NCI-H2227 (cell line): ENCODE measurements around the gene ARRB1.

ENCODE experiments used
- DNase-seq: peaks from one replicate; lab custom pipeline; 2025; ENCODE audit not compliant: unreplicated experiment; lab: John Stamatoyannopoulos, UW

Gene ARRB1

DNA sequence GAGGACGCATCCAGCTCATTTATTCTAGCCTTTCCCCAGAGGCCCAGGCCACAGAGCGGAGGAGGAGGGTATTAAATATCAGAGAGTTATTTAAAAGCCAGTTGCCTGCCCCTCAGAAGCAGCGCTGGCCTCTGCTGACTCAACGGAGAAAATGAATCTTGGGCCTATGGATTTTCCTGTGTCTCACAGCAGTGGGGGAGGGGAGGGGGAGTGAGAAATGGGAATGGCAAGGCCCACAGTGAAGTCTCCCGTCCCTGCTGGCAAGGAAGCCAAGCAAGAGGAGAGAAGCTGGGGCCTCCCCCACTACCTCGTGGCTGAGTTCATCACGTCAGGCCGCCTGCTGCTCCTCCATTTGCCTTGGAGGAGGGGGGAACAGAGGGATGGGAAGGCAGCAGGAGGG lies 115.4 kb downstream of the ARRB1 start:
- no peak for DNase-seq

GRCh38 chr11:75233754-75234172 lies 117.7 kb downstream of the ARRB1 start:
- DNase-seq = no peak

- no peak for DNase-seq
Measured at GRCh38 chr11:75230621-75231020, 120.8 kb downstream of the ARRB1 start.

DNA sequence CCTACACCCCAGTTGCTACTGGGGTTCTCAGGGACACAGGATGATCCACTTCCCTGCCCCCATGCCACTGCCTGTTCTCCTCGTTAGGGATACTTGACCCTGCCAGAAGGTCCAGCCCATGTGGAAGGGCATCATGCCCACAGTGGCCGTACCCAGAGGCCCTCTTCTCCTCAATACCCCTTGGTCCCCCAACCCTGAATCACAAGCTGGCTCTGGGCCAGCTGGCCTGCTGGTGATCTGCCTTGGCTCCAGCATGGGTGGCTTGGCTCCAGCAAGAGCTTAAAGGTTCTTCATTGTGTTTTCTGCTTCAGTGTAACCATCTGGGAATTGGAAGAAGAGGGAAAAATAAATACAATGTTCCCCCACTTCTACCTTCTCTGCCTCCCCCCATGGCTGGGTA lies 122.0 kb downstream of the ARRB1 start:
- DNase-seq = no peak

DNA sequence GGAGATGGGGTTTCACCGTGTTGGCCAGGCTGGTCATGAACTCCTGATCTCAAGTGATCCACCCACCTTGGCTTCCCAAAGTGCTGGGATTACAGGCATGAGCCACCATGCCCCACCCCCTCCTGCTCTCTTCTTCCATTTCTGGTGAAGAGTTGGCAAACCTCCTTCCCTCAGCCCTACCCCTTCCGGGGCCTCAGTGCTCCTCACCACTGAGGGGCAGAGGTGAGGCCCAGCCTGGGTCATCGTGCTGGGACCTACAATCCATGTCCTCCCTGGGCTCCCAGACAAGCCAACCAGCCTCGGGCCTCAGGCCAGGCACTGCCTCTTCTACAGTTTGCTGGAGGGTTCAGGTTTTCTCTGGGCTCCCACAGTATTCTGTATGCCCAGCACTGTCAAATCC lies 125.7 kb downstream of the ARRB1 start:
- no peak for DNase-seq

DNA sequence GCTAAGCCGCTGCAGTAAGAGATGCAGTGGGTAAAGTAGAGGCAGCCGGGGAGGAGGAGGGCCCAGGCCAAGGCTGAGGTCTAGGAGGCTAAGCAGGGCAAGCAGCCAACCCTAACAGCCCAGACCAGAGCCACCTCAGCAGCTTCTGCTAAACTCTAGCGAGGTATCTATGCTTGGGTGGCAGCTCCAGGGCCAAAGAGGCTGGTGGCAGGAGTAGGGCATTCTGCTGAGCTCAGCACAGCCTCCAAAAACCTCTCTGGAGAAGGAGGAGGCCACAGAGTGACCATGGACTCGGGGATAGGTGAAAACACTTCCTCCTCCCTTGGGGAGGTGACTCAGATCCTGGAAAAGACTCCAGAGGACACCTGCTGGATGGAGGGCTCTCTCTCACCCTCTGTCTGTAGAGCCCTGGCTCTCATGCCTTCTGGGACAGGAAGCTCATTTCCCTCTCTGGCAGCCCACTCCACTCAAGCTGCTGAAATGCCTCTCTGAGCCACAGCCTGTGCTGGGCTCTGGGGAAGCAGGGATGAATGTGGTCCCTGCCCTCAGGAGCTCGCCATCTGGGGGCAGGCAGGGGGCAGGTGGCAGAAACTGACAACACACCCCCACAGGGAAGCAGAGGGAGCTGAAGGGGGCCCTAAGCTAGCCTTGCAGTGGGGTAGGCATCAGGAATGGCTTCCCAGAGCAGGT lies 127.4 kb downstream of the ARRB1 start:
- DNase-seq = no peak

DNA sequence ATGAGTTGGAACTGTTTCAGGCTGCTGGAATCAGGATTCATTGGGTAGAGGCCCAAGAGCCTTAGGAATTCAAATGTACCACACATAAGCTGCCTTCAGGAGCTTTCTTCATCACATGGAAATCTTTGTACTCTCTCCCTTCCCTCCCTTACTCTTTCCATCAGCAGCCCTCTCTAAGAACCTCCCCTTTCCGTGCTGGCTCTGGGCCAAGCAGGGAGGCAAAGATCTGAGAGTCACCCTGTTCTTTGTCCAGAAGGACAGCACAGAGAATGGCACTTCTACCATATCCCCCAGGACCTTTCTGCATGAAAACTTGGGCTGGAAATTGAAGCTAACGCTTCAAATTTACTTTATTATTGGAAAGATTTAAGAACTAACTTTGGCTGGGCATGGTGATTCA lies 131.6 kb downstream of the ARRB1 start:
- DNase-seq = no peak

- no peak for DNase-seq
Measured at GRCh38 chr11:75214843-75215242, 136.6 kb downstream of the ARRB1 start.

- DNase-seq = peak; percentile 49
Measured at GRCh38 chr11:75214411-75214821, 137.0 kb downstream of the ARRB1 start.
